ENCODE results near the gene CXXC1. TPM values are rescaled to one million over a fixed set of nuclear protein-coding genes. Genes with fewer than 3 reads are reported as not detected.

Gene CXXC1
- total and polyA plus RNA-seq, 2 of the 13 experiments (the other 11 are each of a cell fraction or from before 2014, with no cell fraction given), result 32.9 to 39.0 TPM

DNA sequence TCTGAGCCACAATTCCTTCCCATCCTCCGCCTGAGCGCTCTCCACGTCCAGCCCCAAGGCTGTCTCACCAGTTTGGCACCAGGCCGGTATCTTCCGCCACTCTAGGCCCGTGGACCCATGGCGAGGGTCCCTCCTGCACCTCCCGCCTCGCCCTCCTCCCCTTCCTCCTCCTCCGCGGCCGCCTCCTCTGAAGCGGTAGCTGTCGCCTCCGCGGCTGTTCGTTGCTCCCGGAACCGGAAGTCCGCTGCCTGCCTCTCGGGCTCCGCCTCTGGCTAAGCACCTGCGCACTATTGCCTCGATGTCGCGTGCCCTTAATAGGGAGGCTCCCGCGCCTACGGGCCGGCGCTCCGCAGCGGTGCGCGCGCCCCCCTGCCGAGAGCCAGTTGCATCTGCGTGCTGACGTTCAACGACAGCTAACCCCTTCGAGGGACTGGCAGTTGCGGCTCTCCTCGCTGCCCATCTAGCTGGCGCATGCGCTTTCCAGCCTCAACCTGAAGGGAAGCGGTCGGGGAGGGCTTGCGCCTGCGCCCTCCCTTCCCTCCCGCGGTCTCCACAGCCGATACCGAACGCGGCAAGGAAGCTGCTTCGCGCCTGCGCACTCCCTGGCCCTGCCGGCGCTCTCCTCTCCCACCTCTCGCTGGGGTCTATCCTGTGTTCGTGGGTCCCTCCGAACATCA, 6.1 kb downstream of the CXXC1 start, which contains the start of gene MBD1 (continued):
- peak; percentile 79; the same call in 1 of the 2 replicates for TF ChIP-seq YEATS4 (CRISPR knock-in tag; IDR thresholded peaks at IDR 0.05; ENCODE audit: borderline replicate concordance)
- peak; percentile 95 for TF ChIP-seq RNF2 (conservative IDR thresholded peaks at IDR 0.05; ENCODE audit: low read depth)
- TF ChIP-seq, protein P1, sequence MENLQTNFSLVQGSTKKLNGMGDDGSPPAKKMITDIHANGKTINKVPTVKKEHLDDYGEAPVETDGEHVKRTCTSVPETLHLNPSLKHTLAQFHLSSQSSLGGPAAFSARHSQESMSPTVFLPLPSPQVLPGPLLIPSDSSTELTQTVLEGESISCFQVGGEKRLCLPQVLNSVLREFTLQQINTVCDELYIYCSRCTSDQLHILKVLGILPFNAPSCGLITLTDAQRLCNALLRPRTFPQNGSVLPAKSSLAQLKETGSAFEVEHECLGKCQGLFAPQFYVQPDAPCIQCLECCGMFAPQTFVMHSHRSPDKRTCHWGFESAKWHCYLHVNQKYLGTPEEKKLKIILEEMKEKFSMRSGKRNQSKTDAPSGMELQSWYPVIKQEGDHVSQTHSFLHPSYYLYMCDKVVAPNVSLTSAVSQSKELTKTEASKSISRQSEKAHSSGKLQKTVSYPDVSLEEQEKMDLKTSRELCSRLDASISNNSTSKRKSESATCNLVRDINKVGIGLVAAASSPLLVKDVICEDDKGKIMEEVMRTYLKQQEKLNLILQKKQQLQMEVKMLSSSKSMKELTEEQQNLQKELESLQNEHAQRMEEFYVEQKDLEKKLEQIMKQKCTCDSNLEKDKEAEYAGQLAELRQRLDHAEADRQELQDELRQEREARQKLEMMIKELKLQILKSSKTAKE (CRISPR knock-in tag; IDR thresholded peaks at IDR 0.05; ENCODE audit: borderline replicate concordance), result 0 out of 2 replicates have a peak, but pooled peaks have one; percentile 43
- TF ChIP-seq, protein P2, sequence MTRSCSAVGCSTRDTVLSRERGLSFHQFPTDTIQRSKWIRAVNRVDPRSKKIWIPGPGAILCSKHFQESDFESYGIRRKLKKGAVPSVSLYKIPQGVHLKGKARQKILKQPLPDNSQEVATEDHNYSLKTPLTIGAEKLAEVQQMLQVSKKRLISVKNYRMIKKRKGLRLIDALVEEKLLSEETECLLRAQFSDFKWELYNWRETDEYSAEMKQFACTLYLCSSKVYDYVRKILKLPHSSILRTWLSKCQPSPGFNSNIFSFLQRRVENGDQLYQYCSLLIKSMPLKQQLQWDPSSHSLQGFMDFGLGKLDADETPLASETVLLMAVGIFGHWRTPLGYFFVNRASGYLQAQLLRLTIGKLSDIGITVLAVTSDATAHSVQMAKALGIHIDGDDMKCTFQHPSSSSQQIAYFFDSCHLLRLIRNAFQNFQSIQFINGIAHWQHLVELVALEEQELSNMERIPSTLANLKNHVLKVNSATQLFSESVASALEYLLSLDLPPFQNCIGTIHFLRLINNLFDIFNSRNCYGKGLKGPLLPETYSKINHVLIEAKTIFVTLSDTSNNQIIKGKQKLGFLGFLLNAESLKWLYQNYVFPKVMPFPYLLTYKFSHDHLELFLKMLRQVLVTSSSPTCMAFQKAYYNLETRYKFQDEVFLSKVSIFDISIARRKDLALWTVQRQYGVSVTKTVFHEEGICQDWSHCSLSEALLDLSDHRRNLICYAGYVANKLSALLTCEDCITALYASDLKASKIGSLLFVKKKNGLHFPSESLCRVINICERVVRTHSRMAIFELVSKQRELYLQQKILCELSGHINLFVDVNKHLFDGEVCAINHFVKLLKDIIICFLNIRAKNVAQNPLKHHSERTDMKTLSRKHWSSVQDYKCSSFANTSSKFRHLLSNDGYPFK (CRISPR knock-in tag; IDR thresholded peaks at IDR 0.05; ENCODE audit: borderline replicate concordance), result peak; percentile 98
- peak; percentile 85 for TF ChIP-seq TARDBP (CRISPR knock-in tag; IDR thresholded peaks at IDR 0.05)
- peak; percentile 55; the same call in 1 of the 2 replicates for TF ChIP-seq ZNF343 (CRISPR knock-in tag; IDR thresholded peaks at IDR 0.05)
- TF ChIP-seq, protein P3, sequence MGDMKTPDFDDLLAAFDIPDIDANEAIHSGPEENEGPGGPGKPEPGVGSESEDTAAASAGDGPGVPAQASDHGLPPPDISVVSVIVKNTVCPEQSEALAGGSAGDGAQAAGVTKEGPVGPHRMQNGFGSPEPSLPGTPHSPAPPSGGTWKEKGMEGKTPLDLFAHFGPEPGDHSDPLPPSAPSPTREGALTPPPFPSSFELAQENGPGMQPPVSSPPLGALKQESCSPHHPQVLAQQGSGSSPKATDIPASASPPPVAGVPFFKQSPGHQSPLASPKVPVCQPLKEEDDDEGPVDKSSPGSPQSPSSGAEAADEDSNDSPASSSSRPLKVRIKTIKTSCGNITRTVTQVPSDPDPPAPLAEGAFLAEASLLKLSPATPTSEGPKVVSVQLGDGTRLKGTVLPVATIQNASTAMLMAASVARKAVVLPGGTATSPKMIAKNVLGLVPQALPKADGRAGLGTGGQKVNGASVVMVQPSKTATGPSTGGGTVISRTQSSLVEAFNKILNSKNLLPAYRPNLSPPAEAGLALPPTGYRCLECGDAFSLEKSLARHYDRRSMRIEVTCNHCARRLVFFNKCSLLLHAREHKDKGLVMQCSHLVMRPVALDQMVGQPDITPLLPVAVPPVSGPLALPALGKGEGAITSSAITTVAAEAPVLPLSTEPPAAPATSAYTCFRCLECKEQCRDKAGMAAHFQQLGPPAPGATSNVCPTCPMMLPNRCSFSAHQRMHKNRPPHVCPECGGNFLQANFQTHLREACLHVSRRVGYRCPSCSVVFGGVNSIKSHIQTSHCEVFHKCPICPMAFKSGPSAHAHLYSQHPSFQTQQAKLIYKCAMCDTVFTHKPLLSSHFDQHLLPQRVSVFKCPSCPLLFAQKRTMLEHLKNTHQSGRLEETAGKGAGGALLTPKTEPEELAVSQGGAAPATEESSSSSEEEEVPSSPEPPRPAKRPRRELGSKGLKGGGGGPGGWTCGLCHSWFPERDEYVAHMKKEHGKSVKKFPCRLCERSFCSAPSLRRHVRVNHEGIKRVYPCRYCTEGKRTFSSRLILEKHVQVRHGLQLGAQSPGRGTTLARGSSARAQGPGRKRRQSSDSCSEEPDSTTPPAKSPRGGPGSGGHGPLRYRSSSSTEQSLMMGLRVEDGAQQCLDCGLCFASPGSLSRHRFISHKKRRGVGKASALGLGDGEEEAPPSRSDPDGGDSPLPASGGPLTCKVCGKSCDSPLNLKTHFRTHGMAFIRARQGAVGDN (CRISPR knock-in tag; IDR thresholded peaks at IDR 0.05), result peak; percentile 98
- TF ChIP-seq, protein P4, sequence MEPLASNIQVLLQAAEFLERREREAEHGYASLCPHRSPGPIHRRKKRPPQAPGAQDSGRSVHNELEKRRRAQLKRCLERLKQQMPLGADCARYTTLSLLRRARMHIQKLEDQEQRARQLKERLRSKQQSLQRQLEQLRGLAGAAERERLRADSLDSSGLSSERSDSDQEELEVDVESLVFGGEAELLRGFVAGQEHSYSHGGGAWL (CRISPR knock-in tag; IDR thresholded peaks at IDR 0.05), result peak; percentile 43; the same call in 1 of the 2 replicates
- TF ChIP-seq, protein P5, sequence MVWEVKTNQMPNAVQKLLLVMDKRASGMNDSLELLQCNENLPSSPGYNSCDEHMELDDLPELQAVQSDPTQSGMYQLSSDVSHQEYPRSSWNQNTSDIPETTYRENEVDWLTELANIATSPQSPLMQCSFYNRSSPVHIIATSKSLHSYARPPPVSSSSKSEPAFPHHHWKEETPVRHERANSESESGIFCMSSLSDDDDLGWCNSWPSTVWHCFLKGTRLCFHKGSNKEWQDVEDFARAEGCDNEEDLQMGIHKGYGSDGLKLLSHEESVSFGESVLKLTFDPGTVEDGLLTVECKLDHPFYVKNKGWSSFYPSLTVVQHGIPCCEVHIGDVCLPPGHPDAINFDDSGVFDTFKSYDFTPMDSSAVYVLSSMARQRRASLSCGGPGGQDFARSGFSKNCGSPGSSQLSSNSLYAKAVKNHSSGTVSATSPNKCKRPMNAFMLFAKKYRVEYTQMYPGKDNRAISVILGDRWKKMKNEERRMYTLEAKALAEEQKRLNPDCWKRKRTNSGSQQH (CRISPR knock-in tag; IDR thresholded peaks at IDR 0.05; ENCODE audit: low read depth), result peak; percentile 30; the same call in 1 of the 2 replicates
- TF ChIP-seq ZNF331 (CRISPR knock-in tag; IDR thresholded peaks at IDR 0.05), result no peak; the same call in none of the 2 replicates
- TF ChIP-seq NCOA1 (CRISPR knock-in tag; IDR thresholded peaks at IDR 0.05), result peak; percentile 95
- no peak for TF ChIP-seq HOXA5 (CRISPR knock-in tag; IDR thresholded peaks at IDR 0.05)
- TF ChIP-seq TBX3 (IDR thresholded peaks at IDR 0.05; ENCODE audit: borderline replicate concordance), result peak; percentile 47; the same call in 1 of the 2 replicates
- TF ChIP-seq ZNF282 (IDR thresholded peaks at IDR 0.05; ENCODE audit: partially characterized antibody), result no peak
- TF ChIP-seq SRSF1 (optimal IDR thresholded peaks at IDR 0.05; ENCODE audit: low read depth, low read length), result peak; percentile 83
- peak; percentile 43; the same call in 1 of the 2 replicates for TF ChIP-seq MTA1 (CRISPR knock-in tag; IDR thresholded peaks at IDR 0.05; ENCODE audit: borderline replicate concordance)
- peak; percentile 78 for TF ChIP-seq ATF7-NPFF (CRISPR knock-in tag; IDR thresholded peaks at IDR 0.05; ENCODE audit: low read depth)
